Pancreas (tissue), 10 donors: ENCODE data around the gene ST3GAL5. TPM values are rescaled to one million over a fixed set of nuclear protein-coding genes. Genes with fewer than 3 reads are reported as not detected.

Experiments used
- ATAC-seq, 4 donors: fragments of 200-7000 bp; cut with Tn5 transposase; one replicate each; pipeline versions ENCODE4 v1.8.0 to v1.9.1; 2020; ENCODE audit warnings: mild to moderate bottlenecking in 4 of 4, moderate library complexity in 4 of 4
- DNase-seq, 6 donors: peaks; one replicate each; pipeline ENCODE4 v3.0.0-alpha.2; 2020
- FAIRE-seq: peaks from 2 replicates; lab custom pipeline; 2012; peaks lifted over from hg19 to GRCh38; lab: Jason Lieb, UNC
- H3K27ac ChIP-seq, 4 donors: fragments of 200-600 bp; sonication (generic); 1 replicate in 3 of 4; 2 replicates in 1 of 4; pipeline versions ENCODE4 v1.5.0 to v1.8.0; 2020
- H3K27me3 ChIP-seq, 4 donors: fragments of 200-600 bp; one replicate each; pipeline ENCODE4 v1.8.0; 2021
- H3K36me3 ChIP-seq, 3 donors: fragments of 200-600 bp; sonication (generic) in 1 of 3; one replicate each; pipeline versions ENCODE4 v1.5.0 to v1.8.0; 2020 to 2021
- H3K4me1 ChIP-seq, 3 donors: fragments of 200-600 bp; one replicate each; pipeline ENCODE4 v1.8.0; 2021
- H3K4me3 ChIP-seq, 4 donors: fragments of 200-600 bp; sonication (generic) in 2 of 4; one replicate each; pipeline versions ENCODE4 v1.5.0 to v1.8.0; 2020 to 2021
- H3K9me3 ChIP-seq, 4 donors: fragments of 200-600 bp; one replicate each; pipeline ENCODE4 v1.8.0; 2021
- CTCF ChIP-seq, 4 donors: fragments of 200-600 bp; sonication (generic) in 3 of 4; IDR thresholded peaks; one replicate each; pipeline versions ENCODE4 v1.5.0 to v1.8.0; 2021; ENCODE audit warnings: antibody characterized with exemption in 4 of 4
- WGBS, 2 donors: extraction: QIAGEN DNeasy Blood & Tissue Kit; methylation state at CpG; one replicate each; pipeline ENCODE4 v1.1.7; 2013; 5-methylcytosine and 5-hydroxymethylcytosine counted together
- intact Hi-C, 3 donors: fragments of 100-400 bp; cut with DNase I; formaldehyde crosslinking; loops; one replicate each; pipeline versions ENCODE4 v1.11.1 to v1.14.2; 2022
- polyA plus RNA-seq, 2 donors: library from polyadenylated mRNA; stranded (reverse); fragments of 200-250 nt; gene quantifications; one replicate each; pipeline ENCODE4 v1.2.3, GENCODE V29; 2013
- total RNA-seq, 6 donors: library from RNA; stranded (reverse); fragmentation: NEBNext Ultra II Directional in 4 of 6; extraction: Animal tissue kit (Norgen Biotek cat#: 25700) in 4 of 6; gene quantifications; one replicate each; pipeline versions ENCODE4 v1.2.1 to v1.2.4, GENCODE V29; 2021 to 2023
- donor health status: healthy with polysubstance abuse.
- donor health status: DM: no; HTN: no; CAD: no; lungs with moderate emphysema.
- donor health status: DM: no; HTN: no; CAD: no.
- donor health status: control.
- donor health status: control.
- donor health status: Bipolar disorder and iron deficiency.
- donor health status: DM: yes; HTN: yes; CAD: no.
- donor health status: DM: no; HTN: no; CAD: no.
- donor health status: DM: no; HTN: no; CAD: no.
- donor health status: DM: yes; HTN: yes; CAD: no.

Gene ST3GAL5
- total and polyA plus RNA-seq, 8 donors = 4.4 to 14.5 (median 6.9) TPM

GRCh38 chr2:85858841-85859240 is 29.9 kb downstream of the ST3GAL5 start:
- ATAC-seq = no peak
- H3K36me3 ChIP-seq = no peaks in the 10 kb centered on the region

GRCh38 chr2:85854897-85855296 is 33.9 kb downstream of the ST3GAL5 start:
- H3K4me3 ChIP-seq = no peak overlapping the region
- H3K4me1 ChIP-seq = peaks cover 0 to 8% (median 0%) of the 10 kb centered on the region in 3 donors
- no peaks in the 10 kb centered on the region for H3K9me3 ChIP-seq
- DNase-seq = no peak
- 98 to 99% methylated on average over 4 of the region's 4 CpGs for WGBS, 2 donors
- peaks cover 0 to 5% (median 0%) of the 10 kb centered on the region in 3 donors for H3K36me3 ChIP-seq
- H3K27ac ChIP-seq = no peak overlapping the region
- FAIRE-seq = no peak
- intact Hi-C loops = no loop called here
- no peak for TF ChIP-seq CTCF (IDR thresholded peaks at IDR 0.05)
- no peak for ATAC-seq
- no peaks in the 10 kb centered on the region for H3K27me3 ChIP-seq

More at GRCh38 chr2:85858841-85859240, 29.9 kb downstream of the ST3GAL5 start:
- Histone ChIP-seq H3K27me3 (no peaks in the 10 kb centered on the region), H3K9me3 (no peaks in the 10 kb centered on the region), H3K4me1 (no peaks in the 10 kb centered on the region), H3K4me3 (no peak overlapping the region), H3K27ac (no peak overlapping the region)
- intact Hi-C loops = no loop called here
- FAIRE-seq (no peak), DNase-seq (no peak)
- TF ChIP-seq CTCF (IDR thresholded peaks at IDR 0.05) = no peak
- whole genome bisulfite sequencing, 2 donors = 82 to 87% methylated on average over 3 of the region's 3 CpGs

GRCh38 chr2:85854166-85854509 is 34.7 kb downstream of the ST3GAL5 start:
- Histone ChIP-seq H3K4me3 (no peak overlapping the region), H3K27me3 (no peaks in the 10 kb centered on the region), H3K4me1 (peaks cover 0 to 8% (median 0%) of the 10 kb centered on the region in 3 donors), H3K27ac (peak overlapping the region in 1 of 4 donors; percentile 13), H3K36me3 (peaks cover 0 to 5% (median 0%) of the 10 kb centered on the region in 3 donors), H3K9me3 (no peaks in the 10 kb centered on the region)
- FAIRE-seq = no peak
- no peak for ATAC-seq
- no peak for DNase-seq
- WGBS, 2 donors = 88 to 95% methylated on average over 3 of the region's 3 CpGs
- intact Hi-C loops = no loop called here
- TF ChIP-seq CTCF (IDR thresholded peaks at IDR 0.05) = no peak

- ATAC-seq = peak in 1 of 4 donors; percentile 55
Observed at GRCh38 chr2:85853499-85854165, 35.2 kb downstream of the ST3GAL5 start.

More at GRCh38 chr2:85853499-85854165, 35.2 kb downstream of the ST3GAL5 start:
- Histone ChIP-seq H3K4me1 (peaks cover 0 to 8% (median 0%) of the 10 kb centered on the region in 3 donors), H3K4me3 (no peak overlapping the region), H3K27ac (peak overlapping the region in 2 of 4 donors; percentile 13 to 22), H3K9me3 (no peaks in the 10 kb centered on the region), H3K27me3 (no peaks in the 10 kb centered on the region), H3K36me3 (peaks cover 0 to 5% (median 0%) of the 10 kb centered on the region in 3 donors)
- no peak for TF ChIP-seq CTCF (IDR thresholded peaks at IDR 0.05)
- intact Hi-C loops = no loop called here
- DNase-seq (no peak), FAIRE-seq (no peak)
- WGBS, 2 donors = 83% methylated on average over 10 of the region's 10 CpGs
